NCI-H146 (cell line): ENCODE data around the gene C19orf25.
"Not testable (repeated sequence)": the region's sequence is repeated elsewhere in the genome, so short reads cannot be mapped to it uniquely, and the experiment has no call there.

Experiments
- DNase-seq: peaks from one replicate; lab custom pipeline; 2025; lab: John Stamatoyannopoulos, UW

Gene C19orf25

DNA sequence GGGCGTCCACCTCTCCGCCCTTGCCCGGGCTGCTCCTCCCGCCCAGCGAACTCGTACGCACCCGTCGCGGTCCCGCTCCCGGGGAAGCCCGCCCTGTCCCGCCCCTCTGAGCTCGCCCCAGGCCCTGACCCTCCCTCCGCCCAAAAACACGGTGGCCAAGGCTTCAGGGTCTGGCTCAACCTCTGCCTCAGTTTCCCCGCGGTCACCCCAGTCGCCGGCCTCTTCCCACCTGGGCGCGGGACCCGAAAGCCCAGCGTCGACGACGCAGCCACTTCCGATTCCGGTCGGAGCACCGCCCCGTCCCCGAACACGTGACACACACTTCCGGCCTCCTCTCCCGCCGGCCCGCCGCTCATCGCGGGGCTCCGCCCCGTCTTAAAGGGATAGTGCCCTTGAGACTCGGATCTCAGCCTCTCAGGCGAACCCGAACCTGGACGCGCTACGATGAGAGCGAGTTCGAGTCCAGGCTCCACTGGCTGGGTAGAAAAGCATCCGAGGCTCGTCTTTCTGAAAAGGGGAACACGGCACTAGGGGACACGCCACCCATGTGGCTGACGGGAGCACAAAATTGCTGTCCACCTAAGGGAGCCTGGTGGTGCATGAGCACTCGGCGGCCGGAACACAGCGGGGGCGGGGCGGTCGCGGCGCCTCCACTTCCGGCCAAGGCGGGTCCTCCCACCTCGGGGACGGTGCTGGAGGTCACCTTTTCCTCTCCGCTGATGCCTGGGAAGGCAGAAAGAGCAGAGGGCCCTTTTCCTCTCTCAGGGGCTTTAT lies at the start of gene C19orf25:
TSS of gene C19orf25 (minus strand) at position 282 of the 774 bp plus-strand sequence. CDS start 312 bp downstream, outside the sequence.
- peak; percentile 90 for DNase-seq

DNA sequence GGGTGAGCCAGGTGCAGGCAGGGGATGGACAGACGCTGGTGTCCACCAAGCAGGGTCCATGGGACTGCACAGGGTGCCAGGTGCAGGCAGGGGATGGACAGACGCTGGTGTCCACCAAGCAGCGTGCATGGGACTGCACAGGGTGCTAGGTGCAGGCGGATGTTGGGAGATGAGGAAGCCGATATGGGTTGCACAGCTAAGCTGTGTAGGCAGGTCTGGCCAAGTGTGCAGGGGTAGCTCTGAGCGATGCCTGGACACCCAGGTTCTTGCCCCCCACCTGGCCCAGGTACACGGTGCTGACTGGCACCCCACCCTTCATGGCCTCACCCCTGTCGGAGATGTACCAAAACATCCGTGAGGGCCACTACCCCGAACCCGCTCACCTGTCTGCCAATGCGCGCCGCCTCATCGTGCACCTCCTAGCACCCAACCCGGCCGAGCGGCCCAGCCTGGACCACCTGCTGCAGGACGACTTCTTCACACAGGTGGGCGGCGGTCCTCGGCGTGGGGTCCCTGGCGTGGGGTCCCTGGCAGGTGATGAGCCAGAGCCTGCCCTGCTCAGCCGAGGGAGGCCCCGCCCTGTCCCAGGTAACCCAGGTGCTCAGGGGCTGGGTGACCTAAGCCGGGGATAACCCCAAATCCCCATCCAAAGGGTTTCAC lies 48.8 kb upstream of the C19orf25 start:
- no peak for DNase-seq

DNA sequence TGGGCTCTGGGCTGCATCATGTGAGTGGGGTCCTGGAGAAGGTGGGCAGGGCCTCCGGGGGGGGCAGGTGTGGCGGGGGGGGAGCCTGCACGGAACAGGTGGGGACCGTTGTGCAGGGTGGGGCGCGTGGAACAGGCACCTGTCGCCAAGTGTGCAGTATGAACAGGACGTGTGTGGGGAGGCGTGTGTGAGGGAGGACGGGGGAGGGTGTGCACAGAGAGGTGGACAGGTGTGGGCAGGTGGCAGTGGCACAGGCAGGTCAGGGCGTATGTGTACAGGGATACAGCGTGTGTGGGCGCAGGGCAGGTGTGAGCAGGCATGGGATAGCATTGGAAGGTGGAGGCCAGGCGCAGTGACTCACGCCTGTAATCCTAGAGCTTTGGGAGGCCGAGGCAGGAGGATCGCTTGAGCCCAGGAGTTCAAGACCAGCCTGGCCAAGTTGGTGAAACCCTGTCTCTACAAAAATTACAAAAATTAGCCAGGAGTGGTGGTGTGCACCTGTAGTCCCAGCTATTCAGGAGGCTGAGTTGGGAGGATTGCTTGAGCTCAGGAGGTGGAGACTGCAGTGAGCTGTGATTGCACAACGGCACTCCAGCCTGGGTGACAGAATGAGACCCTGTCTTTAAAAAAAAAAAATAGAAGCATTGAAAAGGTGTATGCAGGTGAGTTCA lies 48.1 kb upstream of the C19orf25 start:
- no peak for DNase-seq

DNA sequence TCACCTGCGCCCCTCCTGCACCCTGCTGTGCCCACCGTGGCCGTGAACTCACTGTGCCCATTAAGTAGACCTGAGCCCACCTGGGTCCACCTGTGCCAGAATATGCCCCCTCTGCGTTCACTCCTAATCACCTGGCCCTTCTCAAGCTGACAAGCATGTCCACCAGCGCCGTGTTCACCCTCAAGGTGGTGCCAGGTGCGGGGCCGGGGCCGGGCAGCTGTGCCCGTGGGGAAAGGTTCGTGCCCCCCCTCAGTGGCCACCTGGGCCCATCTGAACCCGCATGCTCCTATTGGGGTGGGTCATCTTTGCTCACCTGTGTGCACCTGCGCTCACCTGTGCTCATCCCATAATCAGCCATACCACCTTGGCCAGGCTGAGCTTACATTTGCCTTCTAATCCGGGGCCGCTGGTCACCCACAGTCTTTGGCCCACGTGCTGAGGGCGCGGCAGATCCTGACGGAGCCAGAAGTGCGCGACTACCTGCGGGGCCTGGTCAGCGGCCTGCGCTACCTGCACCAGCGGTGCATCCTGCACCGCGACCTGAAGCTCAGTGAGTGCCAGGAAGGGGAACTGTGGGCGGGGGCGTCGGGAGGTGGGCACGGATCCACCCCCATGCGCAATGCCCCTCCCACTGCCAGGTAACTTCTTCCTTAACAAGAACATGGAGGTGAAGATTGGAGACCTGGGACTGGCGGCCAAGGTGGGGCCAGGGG lies 47.2 kb upstream of the C19orf25 start:
- DNase-seq = no peak

DNA sequence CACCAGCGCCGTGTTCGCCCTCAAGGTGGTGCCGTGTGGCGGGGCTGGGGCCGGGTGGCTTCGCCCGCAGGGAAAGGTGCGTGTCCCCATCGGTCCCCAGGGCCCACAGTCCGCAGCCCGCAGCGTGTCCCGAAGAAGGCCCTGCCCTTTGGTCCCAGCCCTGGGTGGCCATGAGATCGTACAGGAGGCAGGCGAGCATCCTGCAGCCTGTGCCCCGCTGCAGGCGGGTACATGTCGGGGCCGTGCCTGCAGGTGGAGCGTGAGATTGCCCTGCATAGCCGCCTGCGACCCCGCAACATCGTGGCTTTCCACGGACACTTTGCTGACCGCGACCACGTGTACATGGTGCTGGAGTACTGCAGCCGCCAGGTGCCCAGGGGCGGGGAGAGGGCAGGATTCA lies 46.3 kb upstream of the C19orf25 start:
- DNase-seq = no peak

DNA sequence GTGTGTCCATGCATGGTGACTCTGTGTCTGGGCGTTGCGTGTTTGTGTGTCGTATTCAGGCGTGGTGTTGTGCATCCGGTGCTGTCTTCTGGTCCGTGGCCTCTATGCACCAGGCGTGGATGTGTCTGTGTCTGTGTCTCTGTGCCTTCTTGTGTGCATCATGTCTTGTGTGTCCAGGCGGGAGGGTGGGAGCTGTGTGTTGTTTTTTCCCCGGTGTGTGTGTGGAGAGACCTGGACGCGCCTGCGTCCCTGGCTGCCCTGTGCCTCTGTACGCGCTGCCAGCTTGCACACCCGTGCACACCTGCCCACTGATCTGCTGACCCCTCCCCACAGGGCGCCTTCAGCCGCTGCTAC lies 45.9 kb upstream of the C19orf25 start:
- DNase-seq = no peak

DNA sequence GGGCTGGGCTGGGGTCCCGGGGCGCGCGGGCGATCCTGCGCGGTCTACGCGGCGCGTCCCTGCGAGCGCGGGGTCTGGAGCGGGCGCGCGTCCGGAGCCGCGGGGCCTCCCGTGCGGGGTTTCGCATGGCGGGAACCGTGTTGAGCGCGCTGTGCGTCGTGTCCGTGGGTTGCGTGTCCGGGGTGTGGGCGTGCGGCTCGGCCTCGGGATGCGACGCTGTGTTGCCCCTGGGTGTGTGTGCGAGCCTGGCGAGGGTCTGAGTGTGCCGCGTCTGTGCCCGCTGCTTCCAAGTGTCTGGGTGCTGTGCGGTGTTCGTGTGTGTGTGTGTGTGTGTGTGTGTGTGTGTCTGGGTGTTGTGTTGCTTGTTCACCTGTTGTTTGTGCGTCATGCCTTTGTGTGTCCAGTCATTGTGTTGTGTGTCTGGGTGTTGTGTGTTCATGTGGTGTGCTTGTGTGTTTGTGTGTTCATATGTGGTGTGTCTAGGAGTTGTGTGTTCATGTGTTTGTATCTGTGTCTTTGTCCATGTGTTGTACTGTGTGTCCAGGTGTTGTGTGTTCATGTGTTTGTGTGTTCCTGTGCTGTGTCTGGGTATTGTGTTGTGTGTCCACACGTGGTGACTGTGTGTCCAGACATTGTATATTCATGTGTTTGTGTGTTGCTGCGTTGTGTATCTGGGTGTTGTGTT lies 45.4 kb upstream of the C19orf25 start:
- DNase-seq = no peak

DNA sequence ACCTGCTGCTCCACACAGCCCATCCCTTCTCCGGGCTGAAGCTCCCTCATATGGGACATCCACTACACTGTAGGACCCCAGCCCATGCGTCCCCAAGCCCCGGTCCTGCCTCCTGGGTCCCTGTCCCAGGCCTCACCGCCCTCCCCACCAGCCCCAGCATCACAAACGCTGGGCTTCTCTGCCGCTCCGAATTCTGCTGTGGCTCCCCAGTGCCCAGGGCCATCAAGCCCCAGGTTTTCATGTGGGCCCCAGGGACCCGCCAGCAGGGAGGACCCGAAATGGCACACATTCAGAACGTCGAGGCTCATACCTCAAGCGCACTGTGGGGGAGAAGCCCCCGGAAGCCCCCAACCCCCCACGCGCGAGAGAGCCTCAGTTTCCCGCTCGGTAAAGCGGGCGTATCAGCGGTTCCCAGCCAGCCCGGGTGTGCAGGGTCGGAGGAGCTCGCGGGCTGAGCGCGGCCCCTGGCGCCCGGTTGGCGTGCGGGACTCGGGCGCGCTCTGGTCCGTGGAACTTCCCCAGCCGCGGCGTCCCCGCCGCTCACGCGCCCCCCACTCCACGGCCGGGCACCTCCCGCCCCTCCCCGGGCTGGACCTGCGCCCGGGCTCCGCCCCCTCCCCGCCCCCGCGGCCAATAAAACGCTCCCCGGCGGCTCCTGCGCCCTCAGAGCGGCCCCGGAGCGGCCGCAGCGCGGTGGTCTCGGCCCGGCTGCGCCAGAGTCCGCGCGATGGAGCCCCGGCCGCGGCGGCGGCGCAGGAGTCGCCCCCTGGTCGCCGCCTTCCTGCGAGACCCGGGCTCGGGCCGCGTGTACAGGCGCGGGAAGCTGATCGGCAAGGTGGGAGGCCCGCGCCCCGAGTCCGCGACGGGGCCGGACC lies 44.6 kb upstream of the C19orf25 start, which contains the start of gene PLK5:
TSS of gene PLK5 (plus strand) at position 666 of the 875 bp plus-strand sequence. CDS start 2,920 bp downstream, outside the sequence.
- no peak for DNase-seq

DNA sequence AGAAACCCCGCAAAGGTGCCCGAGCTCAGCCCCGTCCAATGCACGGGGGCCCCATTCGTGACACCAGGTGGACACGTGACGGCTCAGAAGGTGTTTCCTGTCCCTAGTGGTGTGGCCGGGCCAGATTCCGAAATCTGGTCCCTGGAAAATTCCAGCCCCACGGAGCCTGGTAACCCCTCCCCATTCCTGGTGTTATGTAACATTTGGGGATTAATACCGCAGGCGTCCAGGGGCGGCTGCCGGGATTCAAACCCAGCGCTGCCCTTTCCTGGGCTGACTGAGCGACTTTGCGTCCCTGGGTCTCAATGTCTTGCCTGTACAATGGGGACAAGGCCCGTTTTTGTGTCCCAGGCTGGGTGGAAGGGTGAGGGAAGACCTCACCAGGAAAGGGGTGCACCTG lies 43.8 kb upstream of the C19orf25 start:
- no peak for DNase-seq

DNA sequence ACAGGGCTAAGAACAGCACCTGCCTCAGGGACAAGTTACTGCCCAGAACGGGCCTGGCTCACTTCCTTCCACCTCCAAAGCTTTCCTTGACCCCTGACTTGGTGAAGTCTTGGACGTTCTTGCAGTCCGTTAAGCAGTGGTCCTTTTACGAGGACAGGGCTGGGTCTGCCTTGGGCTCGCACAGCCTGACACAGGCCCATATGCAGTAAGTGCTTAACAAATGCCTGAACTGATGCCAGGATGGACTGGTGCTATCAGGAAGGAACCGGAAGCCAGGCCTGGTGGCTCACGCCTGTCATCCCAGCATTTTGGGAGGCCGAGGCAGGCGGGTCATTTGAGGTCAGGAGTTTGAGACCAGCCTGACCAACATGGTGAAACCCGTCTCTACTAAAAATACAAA lies 43.0 kb upstream of the C19orf25 start:
- no peak for DNase-seq

DNA sequence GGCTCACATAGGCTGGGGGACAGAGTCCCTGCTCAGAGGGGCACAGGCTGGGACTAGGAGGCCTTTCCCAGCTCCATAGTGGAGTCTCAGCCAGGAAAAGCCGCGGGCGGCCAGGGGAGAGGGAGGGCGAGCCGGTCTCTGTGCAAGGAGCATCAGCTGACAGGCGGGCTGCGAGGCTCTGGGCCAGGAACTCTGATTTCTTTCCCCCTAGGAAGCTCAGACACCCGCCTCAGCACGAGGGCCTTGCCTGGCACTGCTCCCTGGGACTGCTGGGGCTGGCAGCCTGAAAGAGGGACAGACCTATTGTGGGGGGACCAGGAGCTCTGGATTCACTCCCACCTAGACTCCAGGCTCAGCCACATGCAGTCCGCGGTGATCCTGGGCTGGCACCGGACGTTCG lies 42.6 kb upstream of the C19orf25 start:
- no peak for DNase-seq

DNA sequence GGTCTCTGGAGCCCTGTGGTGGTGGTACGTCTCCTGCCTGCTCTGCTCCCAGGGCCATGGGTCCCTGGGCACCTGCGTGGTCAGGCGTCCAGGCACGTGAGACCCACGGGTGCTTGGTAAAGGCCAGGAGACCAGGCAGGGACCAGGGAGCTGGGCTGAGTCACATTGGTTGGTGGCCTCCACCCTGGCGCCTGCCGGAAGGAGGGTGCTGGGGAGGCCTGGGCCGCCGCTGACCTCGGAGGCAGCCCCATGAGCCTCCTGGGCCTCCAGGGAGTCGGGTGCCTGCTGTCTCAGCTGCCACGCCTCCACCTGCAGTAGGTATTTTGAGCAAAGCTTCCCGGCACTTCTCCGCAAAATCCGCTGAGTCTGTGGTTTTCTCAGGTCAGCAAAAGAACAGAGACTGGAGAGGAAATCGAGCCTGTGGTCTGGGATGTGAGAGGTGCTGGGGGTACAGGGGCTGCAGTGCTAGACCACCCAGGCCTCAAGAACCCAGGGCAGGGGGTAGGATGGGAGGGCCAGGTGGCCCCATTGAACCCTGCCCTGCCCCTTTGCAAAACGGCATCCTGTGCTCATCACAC lies 41.3 kb upstream of the C19orf25 start:
- DNase-seq = no peak

DNA sequence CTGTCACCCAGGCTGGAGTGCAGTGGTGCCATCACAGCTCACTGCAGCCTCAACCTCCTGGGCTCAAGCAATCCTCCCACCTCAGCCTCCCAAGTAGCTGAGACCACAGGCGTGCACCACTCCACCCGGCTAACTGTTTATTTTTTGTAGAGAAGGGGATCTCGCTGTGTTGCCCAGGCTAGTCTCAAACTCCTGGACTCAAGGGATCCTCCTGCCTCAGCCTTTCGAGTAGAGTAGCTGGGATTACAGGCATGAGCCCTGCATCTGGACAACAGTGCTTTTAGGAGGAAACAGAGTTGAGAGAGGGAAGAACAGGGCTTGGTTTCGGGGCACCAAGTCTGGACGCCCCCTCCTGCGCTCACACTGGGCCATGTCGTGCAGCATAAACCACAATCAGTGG lies 40.8 kb upstream of the C19orf25 start:
- not testable (repeated sequence) for DNase-seq

DNA sequence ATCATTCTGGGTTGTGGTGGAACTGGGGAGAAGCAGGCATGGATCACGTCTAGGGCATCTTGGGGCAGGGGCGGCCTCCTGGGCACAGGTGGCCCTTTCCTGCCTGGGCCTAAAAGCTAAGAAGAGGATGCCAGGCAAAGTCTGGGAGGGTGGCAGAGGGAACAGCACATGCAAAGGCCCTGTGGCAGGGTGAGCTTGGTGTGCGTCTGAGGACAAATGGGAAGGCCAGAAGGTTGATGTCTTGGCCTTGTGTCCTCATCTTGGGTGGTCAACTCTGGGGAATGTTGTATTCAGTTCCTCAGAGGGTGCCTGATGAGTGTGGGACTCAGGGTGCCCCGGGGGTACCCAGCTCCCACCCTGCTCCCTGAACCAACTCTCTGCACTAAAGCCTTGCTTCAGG lies 39.5 kb upstream of the C19orf25 start:
- no peak for DNase-seq

DNA sequence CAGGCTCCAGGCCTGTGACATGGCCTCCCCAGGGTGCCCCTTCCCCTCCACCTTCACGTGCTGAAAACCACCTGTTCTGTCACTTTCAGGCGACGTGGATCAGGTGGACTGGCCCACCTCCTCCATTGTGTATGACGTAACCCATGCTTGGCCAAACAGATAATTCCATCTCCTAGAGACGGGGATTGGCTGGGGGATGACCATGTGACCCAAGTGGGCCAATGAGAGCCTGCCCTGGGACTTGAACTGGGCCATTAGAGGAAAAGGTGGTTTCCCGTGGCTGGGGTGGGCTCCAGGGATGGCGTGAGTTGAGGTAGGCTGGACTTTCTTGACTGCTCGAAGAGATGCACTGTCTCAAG lies 37.4 kb upstream of the C19orf25 start:
- peak; percentile 24 for DNase-seq

DNA sequence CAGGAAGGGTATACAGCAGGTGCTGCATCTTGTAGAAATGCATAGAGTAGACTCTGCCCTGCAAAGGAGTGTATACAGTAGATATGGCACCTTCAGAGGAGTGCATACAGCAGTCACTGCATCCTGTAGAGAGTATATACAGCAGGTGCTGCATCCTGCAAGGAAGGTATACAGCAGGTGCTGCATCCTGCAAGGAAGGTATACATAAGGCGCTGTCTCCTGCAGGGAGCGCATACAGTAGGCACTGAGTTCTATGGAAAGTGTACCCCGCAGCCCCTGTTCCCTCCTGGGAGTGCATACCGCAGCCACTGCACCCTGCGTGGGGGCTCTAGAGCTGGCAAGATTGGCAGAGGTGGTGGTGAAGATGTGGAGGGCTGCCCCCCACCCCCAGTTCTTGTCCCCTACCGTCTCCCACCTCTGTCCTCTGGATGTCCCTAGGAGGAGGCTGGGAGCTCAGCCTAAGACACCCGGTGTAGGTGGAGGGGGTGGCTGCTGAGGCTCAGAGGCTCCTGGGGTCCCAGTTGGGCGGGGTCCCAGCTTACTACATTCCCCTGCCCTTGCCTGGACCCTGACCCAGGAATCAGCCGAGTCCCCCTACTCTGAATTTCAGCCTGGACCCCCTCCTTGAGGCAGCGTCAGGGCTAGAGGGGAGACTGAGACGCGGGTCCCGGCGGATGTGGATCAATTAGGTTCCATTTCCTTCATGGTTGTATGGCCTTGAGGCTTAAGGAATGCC lies 36.1 kb upstream of the C19orf25 start:
- DNase-seq = no peak

DNA sequence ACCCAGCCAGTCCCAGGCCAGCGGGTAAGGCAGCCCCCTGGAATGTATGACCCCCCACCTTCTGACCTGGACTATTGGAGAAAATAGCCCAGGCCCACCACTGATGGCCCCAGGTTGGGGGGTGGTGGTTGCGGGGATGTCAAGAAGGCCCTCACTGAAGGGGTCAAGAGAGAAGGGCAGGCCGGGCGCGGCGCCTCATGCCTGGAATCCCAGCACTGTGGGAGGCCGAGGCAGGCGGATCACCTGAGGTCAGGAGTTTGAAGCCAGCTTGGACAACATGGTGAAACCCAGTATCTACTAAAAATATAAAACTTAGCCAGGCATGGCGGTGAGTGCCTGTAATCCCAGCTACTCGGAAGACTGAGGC lies 35.3 kb upstream of the C19orf25 start:
- DNase-seq = no peak

DNA sequence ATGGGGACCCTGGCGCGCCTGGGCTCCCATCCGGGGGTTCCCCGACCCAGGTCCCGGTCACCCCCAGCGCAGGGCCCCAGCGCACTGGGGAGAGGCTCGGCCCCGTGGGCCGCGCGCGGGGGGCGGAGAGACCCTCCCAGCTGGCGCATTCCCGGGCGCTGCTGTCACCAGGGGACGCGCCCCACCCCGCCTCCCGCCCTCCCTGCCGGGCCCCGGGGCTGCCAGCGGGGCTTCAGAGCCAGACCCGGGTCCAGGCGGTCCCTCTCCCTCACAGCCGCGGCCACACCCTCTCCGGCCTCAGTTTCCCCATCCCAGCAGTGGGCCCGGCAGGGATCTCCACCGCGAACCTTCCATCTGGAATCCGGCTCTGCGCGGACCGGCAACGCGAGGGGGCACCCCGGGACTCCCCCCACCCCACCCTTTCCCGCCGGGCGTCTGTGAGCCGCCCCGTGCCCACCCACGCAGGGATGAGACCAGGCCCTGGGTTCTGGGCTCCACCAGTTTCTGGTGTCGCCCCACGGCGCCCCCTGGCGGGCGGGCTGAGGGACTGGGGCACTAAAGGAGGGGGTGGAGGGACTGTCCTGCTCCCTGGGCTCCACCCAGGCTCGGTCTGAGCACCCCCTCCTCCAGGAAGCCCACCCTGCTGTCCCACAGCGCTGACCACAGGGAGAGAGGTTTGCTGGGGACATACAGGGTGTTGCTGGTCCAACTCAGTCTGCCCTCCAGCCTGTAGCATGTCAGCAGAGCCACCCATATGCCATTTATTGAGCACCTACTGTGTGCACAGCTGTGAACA lies 34.7 kb upstream of the C19orf25 start:
- no peak for DNase-seq
